Measurements from ENCODE around the gene TUBB3.
"Not testable (repeated sequence)": the region's sequence is repeated elsewhere in the genome, so short reads cannot be mapped to it uniquely, and the experiment has no call there.

Gene TUBB3

GRCh38 chr16:89935620-89936019 is 12.5 kb downstream of the TUBB3 start:
- not testable (repeated sequence) for H3K36me3 ChIP-seq (ENCODE audit: control insufficient read depth in 1 of 2, insufficient read depth in 2 of 2, low read length in 2 of 2); H3K27ac ChIP-seq (ENCODE audit: low read length); H3K9me3 ChIP-seq (ENCODE audit: control insufficient read depth in 1 of 2, low read length in 2 of 2); H3K4me3 ChIP-seq (ENCODE audit: low read depth in 1 of 2, low read length in 2 of 2); H3K4me1 ChIP-seq (ENCODE audit: control insufficient read depth in 1 of 2, insufficient read depth in 2 of 2, low read length in 2 of 2); H3K27me3 ChIP-seq (ENCODE audit: low read depth, low read length)

GRCh38 chr16:89936034-89936433 is 12.9 kb downstream of the TUBB3 start:
- Histone ChIP-seq H3K4me1 (ENCODE audit: control insufficient read depth in 1 of 2, insufficient read depth in 2 of 2, low read length in 2 of 2) (no peaks in the 10 kb centered on the region), H3K27me3 (ENCODE audit: low read depth, low read length) (no peaks in the 10 kb centered on the region), H3K36me3 (ENCODE audit: control insufficient read depth in 1 of 2, insufficient read depth in 2 of 2, low read length in 2 of 2) (no peaks in the 10 kb centered on the region), H3K9me3 (ENCODE audit: control insufficient read depth in 1 of 2, low read length in 2 of 2) (no peaks in the 10 kb centered on the region), H3K4me3 (ENCODE audit: low read depth in 1 of 2, low read length in 2 of 2) (no peak overlapping the region), H3K27ac (ENCODE audit: low read length) (no peak overlapping the region)

GRCh38 chr16:89936508-89936907 is 13.4 kb downstream of the TUBB3 start:
- H3K27ac ChIP-seq (ENCODE audit: low read length): no peak overlapping the region
- no peaks in the 10 kb centered on the region for H3K4me1 ChIP-seq (ENCODE audit: control insufficient read depth in 1 of 2, insufficient read depth in 2 of 2, low read length in 2 of 2)
- no peaks in the 10 kb centered on the region for H3K36me3 ChIP-seq (ENCODE audit: control insufficient read depth in 1 of 2, insufficient read depth in 2 of 2, low read length in 2 of 2)
- no peak overlapping the region for H3K4me3 ChIP-seq (ENCODE audit: low read depth in 1 of 2, low read length in 2 of 2)
- no peaks in the 10 kb centered on the region for H3K9me3 ChIP-seq (ENCODE audit: control insufficient read depth in 1 of 2, low read length in 2 of 2)
- no peaks in the 10 kb centered on the region for H3K27me3 ChIP-seq (ENCODE audit: low read depth, low read length)

- H3K4me1 ChIP-seq (ENCODE audit: control insufficient read depth in 1 of 2, insufficient read depth in 2 of 2, low read length in 2 of 2): no peaks in the 10 kb centered on the region
- no peaks in the 10 kb centered on the region for H3K9me3 ChIP-seq (ENCODE audit: control insufficient read depth in 1 of 2, low read length in 2 of 2)
- H3K4me3 ChIP-seq (ENCODE audit: low read depth in 1 of 2, low read length in 2 of 2): no peak overlapping the region
- no peak overlapping the region for H3K27ac ChIP-seq (ENCODE audit: low read length)
- H3K27me3 ChIP-seq (ENCODE audit: low read depth, low read length): no peaks in the 10 kb centered on the region
- H3K36me3 ChIP-seq (ENCODE audit: control insufficient read depth in 1 of 2, insufficient read depth in 2 of 2, low read length in 2 of 2): no peaks in the 10 kb centered on the region
Observed at GRCh38 chr16:89936981-89937380, 13.8 kb downstream of the TUBB3 start.

GRCh38 chr16:89938175-89938885 is 15.2 kb downstream of the TUBB3 start:
- Histone ChIP-seq H3K9me3 (ENCODE audit: control insufficient read depth in 1 of 2, low read length in 2 of 2) (no peaks in the 10 kb centered on the region), H3K36me3 (ENCODE audit: control insufficient read depth in 1 of 2, insufficient read depth in 2 of 2, low read length in 2 of 2) (no peaks in the 10 kb centered on the region), H3K4me3 (ENCODE audit: low read depth in 1 of 2, low read length in 2 of 2) (no peak overlapping the region), H3K27me3 (ENCODE audit: low read depth, low read length) (no peaks in the 10 kb centered on the region), H3K4me1 (ENCODE audit: control insufficient read depth in 1 of 2, insufficient read depth in 2 of 2, low read length in 2 of 2) (no peaks in the 10 kb centered on the region), H3K27ac (ENCODE audit: low read length) (no peak overlapping the region)

GRCh38 chr16:89944773-89945172 is 21.6 kb downstream of the TUBB3 start:
- no peak overlapping the region for H3K27ac ChIP-seq (ENCODE audit: low read length)
- no peaks in the 10 kb centered on the region for H3K36me3 ChIP-seq (ENCODE audit: control insufficient read depth in 1 of 2, insufficient read depth in 2 of 2, low read length in 2 of 2)
- H3K4me1 ChIP-seq (ENCODE audit: control insufficient read depth in 1 of 2, insufficient read depth in 2 of 2, low read length in 2 of 2): peaks cover 0 to 14% of the 10 kb centered on the region in 2 donors
- no peaks in the 10 kb centered on the region for H3K9me3 ChIP-seq (ENCODE audit: control insufficient read depth in 1 of 2, low read length in 2 of 2)
- H3K27me3 ChIP-seq (ENCODE audit: low read depth, low read length): no peaks in the 10 kb centered on the region
- H3K4me3 ChIP-seq (ENCODE audit: low read depth in 1 of 2, low read length in 2 of 2): no peak overlapping the region

GRCh38 chr16:89945654-89946053 is 22.5 kb downstream of the TUBB3 start:
- no peaks in the 10 kb centered on the region for H3K9me3 ChIP-seq (ENCODE audit: control insufficient read depth in 1 of 2, low read length in 2 of 2)
- no peaks in the 10 kb centered on the region for H3K36me3 ChIP-seq (ENCODE audit: control insufficient read depth in 1 of 2, insufficient read depth in 2 of 2, low read length in 2 of 2)
- no peaks in the 10 kb centered on the region for H3K27me3 ChIP-seq (ENCODE audit: low read depth, low read length)
- no peak overlapping the region for H3K27ac ChIP-seq (ENCODE audit: low read length)
- H3K4me1 ChIP-seq (ENCODE audit: control insufficient read depth in 1 of 2, insufficient read depth in 2 of 2, low read length in 2 of 2): peaks cover 0 to 16% of the 10 kb centered on the region in 2 donors
- no peak overlapping the region for H3K4me3 ChIP-seq (ENCODE audit: low read depth in 1 of 2, low read length in 2 of 2)

GRCh38 chr16:89946515-89946914 is 23.4 kb downstream of the TUBB3 start:
- Histone ChIP-seq H3K27ac (ENCODE audit: low read length) (no peak overlapping the region), H3K27me3 (ENCODE audit: low read depth, low read length) (no peaks in the 10 kb centered on the region), H3K36me3 (ENCODE audit: control insufficient read depth in 1 of 2, insufficient read depth in 2 of 2, low read length in 2 of 2) (no peaks in the 10 kb centered on the region), H3K9me3 (ENCODE audit: control insufficient read depth in 1 of 2, low read length in 2 of 2) (no peaks in the 10 kb centered on the region), H3K4me3 (ENCODE audit: low read depth in 1 of 2, low read length in 2 of 2) (no peak overlapping the region), H3K4me1 (ENCODE audit: control insufficient read depth in 1 of 2, insufficient read depth in 2 of 2, low read length in 2 of 2) (peaks cover 0 to 16% of the 10 kb centered on the region in 2 donors)

GRCh38 chr16:89949121-89949742 is 26.1 kb downstream of the TUBB3 start:
- Histone ChIP-seq H3K27ac (ENCODE audit: low read length) (no peak overlapping the region), H3K36me3 (ENCODE audit: control insufficient read depth in 1 of 2, insufficient read depth in 2 of 2, low read length in 2 of 2) (no peaks in the 10 kb centered on the region), H3K9me3 (ENCODE audit: control insufficient read depth in 1 of 2, low read length in 2 of 2) (no peaks in the 10 kb centered on the region), H3K4me1 (ENCODE audit: control insufficient read depth in 1 of 2, insufficient read depth in 2 of 2, low read length in 2 of 2) (peaks cover 0 to 16% of the 10 kb centered on the region in 2 donors), H3K27me3 (ENCODE audit: low read depth, low read length) (no peaks in the 10 kb centered on the region), H3K4me3 (ENCODE audit: low read depth in 1 of 2, low read length in 2 of 2) (peak overlapping the region; percentile 33 to 71)

GRCh38 chr16:89949756-89950155 is 26.6 kb downstream of the TUBB3 start:
- Histone ChIP-seq H3K4me3 (ENCODE audit: low read depth in 1 of 2, low read length in 2 of 2) (peak overlapping the region; percentile 33 to 71), H3K27ac (ENCODE audit: low read length) (no peak overlapping the region), H3K4me1 (ENCODE audit: control insufficient read depth in 1 of 2, insufficient read depth in 2 of 2, low read length in 2 of 2) (peaks cover 0 to 16% of the 10 kb centered on the region in 2 donors), H3K9me3 (ENCODE audit: control insufficient read depth in 1 of 2, low read length in 2 of 2) (no peaks in the 10 kb centered on the region), H3K36me3 (ENCODE audit: control insufficient read depth in 1 of 2, insufficient read depth in 2 of 2, low read length in 2 of 2) (no peaks in the 10 kb centered on the region), H3K27me3 (ENCODE audit: low read depth, low read length) (no peaks in the 10 kb centered on the region)

- no peak overlapping the region for H3K4me3 ChIP-seq (ENCODE audit: low read depth in 1 of 2, low read length in 2 of 2)
- H3K9me3 ChIP-seq (ENCODE audit: control insufficient read depth in 1 of 2, low read length in 2 of 2): no peaks in the 10 kb centered on the region
- peaks cover 0 to 13% of the 10 kb centered on the region in 2 donors for H3K36me3 ChIP-seq (ENCODE audit: control insufficient read depth in 1 of 2, insufficient read depth in 2 of 2, low read length in 2 of 2)
- peaks cover 0 to 16% of the 10 kb centered on the region in 2 donors for H3K4me1 ChIP-seq (ENCODE audit: control insufficient read depth in 1 of 2, insufficient read depth in 2 of 2, low read length in 2 of 2)
- H3K27ac ChIP-seq (ENCODE audit: low read length): no peak overlapping the region
- H3K27me3 ChIP-seq (ENCODE audit: low read depth, low read length): no peaks in the 10 kb centered on the region
Observed at GRCh38 chr16:89951509-89951908, 28.4 kb downstream of the TUBB3 start.

- peaks cover 0 to 16% of the 10 kb centered on the region in 2 donors for H3K4me1 ChIP-seq (ENCODE audit: control insufficient read depth in 1 of 2, insufficient read depth in 2 of 2, low read length in 2 of 2)
- H3K36me3 ChIP-seq (ENCODE audit: control insufficient read depth in 1 of 2, insufficient read depth in 2 of 2, low read length in 2 of 2): peaks cover 0 to 19% of the 10 kb centered on the region in 2 donors
- no peak overlapping the region for H3K27ac ChIP-seq (ENCODE audit: low read length)
- H3K4me3 ChIP-seq (ENCODE audit: low read depth in 1 of 2, low read length in 2 of 2): no peak overlapping the region
- no peaks in the 10 kb centered on the region for H3K27me3 ChIP-seq (ENCODE audit: low read depth, low read length)
- no peaks in the 10 kb centered on the region for H3K9me3 ChIP-seq (ENCODE audit: control insufficient read depth in 1 of 2, low read length in 2 of 2)
Observed at GRCh38 chr16:89952049-89952448, 28.9 kb downstream of the TUBB3 start.

Measured in muscle layer of duodenum (tissue), 2 donors.